Fibroblast of skin of abdomen (primary cell): ENCODE data around the gene DSTN. TPM values are rescaled to one million over a fixed set of nuclear protein-coding genes. Genes with fewer than 3 reads are reported as not detected.
A peak's percentile ranks its signal among the peaks of the same experiment; 100 is the strongest.

Source experiments
- DNase-seq: peaks from one replicate; pipeline ENCODE4 v3.0.0-alpha.2; 2013
- polyA plus RNA-seq, 2 experiments: library from polyadenylated mRNA; unstranded; fragments of 120-200 nt; gene quantifications; one replicate each; pipeline ENCODE4 v1.2.1, GENCODE V29; 2013; ENCODE audit not compliant: insufficient read length in 2 of 2

The DSTN gene
- 549 TPM for polyA plus RNA-seq (2013, experiment 1 of 2; ENCODE audit: insufficient read length)
- 567 TPM for polyA plus RNA-seq (2013, experiment 2 of 2; ENCODE audit: insufficient read length)

GRCh38 chr20:17569616-17570346, at the start of gene DSTN:
TSS of gene DSTN (plus strand) at chr20:17570075. CDS start at chr20:17570209, 134 bp downstream.
- DNase-seq: peak; percentile 98

DNA sequence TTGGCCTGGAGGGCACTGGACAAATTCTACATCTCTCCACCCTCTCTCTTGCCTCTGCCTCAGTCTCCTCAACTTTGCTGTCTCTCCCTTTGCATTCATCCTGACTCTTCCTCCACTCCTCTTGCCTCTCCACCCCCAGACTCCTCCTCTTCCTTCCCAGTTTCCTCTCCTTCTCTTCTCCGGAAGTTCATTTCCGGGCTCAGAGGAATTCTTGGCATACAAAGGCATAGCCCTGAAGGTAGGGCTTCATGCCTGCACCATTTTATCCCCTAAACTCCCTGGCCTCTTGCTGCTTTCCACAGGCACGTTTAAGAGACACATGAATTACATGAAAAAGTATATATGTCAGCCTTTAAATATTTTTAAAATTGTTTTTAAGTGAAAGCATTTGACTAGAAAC, 49.3 kb upstream of the DSTN start:
- DNase-seq: no peak

DNA sequence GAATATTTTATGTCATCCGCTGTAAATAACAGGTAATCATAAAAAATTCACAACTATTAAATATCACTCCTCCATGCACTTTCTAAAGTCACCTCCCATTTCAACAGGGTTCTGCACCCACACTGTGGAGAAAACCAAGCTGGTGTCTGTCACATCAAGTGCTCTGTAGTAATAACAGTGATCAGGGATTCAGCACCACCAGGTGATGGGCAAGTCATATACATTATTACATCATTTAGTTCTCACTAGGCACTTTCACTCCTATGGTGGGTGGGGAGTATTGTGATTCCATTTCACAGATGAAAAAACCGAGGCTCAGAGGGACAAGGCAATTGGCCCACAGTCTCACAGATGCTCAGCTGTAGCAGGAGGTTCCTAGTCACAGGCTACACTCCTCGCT, 47.3 kb upstream of the DSTN start:
- DNase-seq: no peak

GRCh38 chr20:17523326-17523725, 46.5 kb upstream of the DSTN start:
- no peak for DNase-seq

- no peak for DNase-seq
Measured at GRCh38 chr20:17524560-17524959, 45.3 kb upstream of the DSTN start.

GRCh38 chr20:17525132-17525531, 44.7 kb upstream of the DSTN start:
- DNase-seq: no peak

- no peak for DNase-seq
Measured at GRCh38 chr20:17525650-17526049, 44.2 kb upstream of the DSTN start.

DNA sequence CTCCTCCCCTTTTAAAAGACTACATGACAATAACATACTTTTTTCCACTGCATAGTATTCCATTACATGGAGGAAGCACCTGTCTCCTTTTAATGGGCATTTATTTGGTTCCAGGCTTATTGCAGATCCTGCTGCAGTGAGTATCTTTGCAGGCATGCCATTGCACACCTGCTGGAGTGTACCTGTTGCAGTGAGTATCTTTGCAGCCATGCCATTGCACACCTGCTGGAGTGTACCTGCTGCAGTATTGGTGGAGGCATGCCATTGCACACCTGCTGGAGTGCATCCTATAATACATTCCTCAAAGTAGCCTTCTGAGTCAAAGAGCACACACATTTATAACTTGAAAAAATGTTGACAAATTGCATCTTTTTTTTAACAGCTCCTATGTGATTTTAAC, 40.3 kb upstream of the DSTN start:
- no peak for DNase-seq

DNA sequence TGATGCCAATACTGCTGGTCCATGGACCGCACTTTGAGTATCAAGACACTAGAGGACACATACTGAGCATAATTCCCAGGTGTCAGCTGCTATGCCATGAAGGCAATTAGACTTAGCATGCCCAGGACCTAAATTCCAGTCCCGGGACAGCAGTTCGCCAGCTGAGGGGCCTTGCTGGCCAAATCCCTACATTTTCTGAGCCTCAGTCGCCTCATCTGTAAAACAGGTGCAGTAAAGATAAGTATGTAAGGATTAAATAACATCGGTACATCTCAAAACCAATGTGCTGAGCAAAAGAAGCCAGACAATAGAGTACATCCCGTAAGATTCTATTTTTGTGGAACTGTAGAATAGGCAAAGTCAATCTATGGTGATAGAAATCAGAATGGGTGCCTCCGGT, 39.7 kb upstream of the DSTN start:
- DNase-seq: no peak

GRCh38 chr20:17530716-17531664, 38.9 kb upstream of the DSTN start, which contains the start of gene BFSP1:
TSS of gene BFSP1 (minus strand) at chr20:17531379. CDS start at chr20:17531329, 50 bp downstream.
- DNase-seq: peak; percentile 61

GRCh38 chr20:17531665-17532025, 38.2 kb upstream of the DSTN start:
- no peak for DNase-seq

DNA sequence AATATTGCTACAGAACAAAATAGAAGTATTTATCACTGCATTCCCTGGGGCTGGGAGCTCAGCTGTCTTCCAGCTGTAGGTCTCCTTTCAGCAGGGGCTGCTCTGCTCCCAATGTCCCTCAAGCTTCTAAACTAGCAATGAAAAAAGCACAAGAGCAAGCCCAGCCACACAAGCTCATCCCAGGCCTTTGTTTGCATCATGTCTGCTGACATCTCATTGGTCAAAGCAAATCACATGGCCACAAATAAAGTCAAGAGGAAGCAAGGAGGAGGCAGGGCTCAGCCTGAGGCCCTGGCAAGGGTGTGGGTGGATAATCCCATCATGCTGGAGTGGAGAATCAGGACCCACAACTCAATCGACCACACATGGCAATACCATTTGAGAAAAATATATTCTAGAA, 36.5 kb upstream of the DSTN start:
- DNase-seq: peak; percentile 65

- DNase-seq: no peak
Measured at GRCh38 chr20:17534077-17534476, 35.8 kb upstream of the DSTN start.

DNA sequence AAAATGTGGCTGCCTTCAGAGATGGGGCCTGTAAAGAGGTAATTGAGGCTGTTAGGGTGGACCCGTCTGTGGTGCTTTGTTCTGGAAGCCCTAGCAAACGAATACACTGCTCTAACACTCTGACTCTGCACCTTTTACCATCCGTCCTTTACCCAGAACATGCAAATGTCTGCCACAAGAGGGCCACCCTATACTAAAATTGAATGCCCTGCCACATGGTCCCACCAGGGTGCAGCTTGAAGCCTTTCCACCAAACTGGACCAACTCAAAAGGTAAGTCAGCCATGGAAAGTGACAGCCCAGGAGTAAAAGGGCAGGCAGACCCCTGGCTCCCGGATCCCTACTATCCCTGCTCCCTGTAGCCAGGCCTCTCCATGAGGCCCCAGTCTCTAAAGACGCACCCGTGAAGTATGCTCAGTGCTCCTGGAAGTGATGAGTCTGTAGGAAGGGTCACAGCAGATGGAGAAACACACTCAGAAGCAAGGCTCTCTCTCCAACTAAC, 32.9 kb upstream of the DSTN start:
- peak; percentile 75 for DNase-seq

- DNase-seq: no peak
Measured at GRCh38 chr20:17537959-17538358, 31.9 kb upstream of the DSTN start.

DNA sequence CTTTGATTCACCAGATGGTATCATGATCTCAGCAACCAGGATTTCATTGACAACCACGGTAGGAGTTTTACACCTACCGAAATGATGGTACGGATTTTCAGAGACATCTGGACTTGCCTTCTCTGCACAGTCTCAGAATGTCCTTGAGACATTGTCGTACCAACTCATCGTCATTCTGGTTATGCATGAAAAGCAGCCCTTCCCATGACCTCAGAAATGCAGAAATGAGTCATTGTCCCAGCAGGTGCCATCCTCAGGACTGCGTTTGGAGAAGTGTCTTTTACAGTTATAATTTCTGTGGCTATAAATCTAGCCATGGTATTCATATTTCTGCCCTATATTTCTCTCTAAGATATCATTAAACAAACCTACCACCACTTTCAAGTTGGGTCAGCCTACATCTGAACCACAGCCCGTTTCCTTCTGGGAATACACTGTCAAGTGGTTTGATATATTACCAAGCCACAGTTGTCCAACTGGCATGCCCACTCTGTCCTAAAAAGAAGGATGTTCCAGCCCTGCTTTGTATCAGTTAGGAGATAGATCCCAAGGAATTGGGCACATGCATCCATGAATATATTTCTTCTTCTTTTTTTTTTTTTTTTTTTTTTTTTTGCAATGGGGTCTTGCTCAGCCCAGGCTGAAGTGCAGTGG, 31.2 kb upstream of the DSTN start:
- DNase-seq: no peak

DNA sequence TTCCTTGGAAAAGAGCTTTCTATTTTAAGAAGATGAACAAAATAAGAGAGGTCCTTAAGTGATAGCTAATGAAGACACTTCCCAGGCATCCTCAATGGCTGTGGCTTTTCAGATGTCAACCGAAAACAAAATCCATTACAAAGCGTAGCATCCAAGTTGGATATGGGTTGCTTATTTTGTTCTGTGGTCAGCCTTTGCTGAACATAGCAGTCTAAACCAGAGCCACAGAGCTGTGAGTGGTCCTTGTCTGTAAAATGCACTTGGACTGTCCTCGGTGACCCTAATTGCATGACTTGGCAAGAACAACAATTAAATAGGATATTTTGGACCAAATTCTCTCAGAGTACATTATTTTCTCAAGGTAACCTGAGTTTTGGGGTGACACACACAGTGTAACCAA, 28.3 kb upstream of the DSTN start:
- no peak for DNase-seq

- DNase-seq: peak; percentile 79
Measured at GRCh38 chr20:17541996-17542395, 27.9 kb upstream of the DSTN start.

- no peak for DNase-seq
Measured at GRCh38 chr20:17542481-17542880, 27.4 kb upstream of the DSTN start.

- peak; percentile 90 for DNase-seq
Measured at GRCh38 chr20:17542993-17543412, 26.9 kb upstream of the DSTN start.

GRCh38 chr20:17543531-17544131, 26.2 kb upstream of the DSTN start:
- DNase-seq: peak; percentile 90

DNA sequence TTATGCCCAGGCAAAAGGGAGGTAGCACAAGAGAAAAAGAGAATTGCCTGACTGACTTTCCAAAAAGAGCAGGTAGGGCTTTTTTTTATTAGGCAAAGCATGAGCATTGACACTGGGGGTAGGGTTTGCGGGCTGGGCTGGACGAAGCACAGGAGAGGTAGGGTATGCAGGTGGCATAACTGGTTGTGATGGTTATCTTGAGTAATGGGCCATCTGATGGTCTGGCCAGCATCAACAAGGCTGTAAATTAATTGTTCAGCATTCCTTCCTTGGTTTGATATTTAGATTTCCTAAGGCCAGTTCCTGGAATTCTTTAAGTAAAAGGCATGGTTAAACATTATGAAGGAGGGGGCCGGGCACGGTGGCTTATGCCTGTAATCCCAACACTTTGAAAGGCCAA, 24.7 kb upstream of the DSTN start:
- no peak for DNase-seq
